Activated CD4-positive, alpha-beta memory T cell treated with anti-CD3 and anti-CD28 coated beads for 36 hours (primary cell): ENCODE results near the gene HYAL4. TPM values are rescaled to one million over a fixed set of nuclear protein-coding genes. Genes with fewer than 3 reads are reported as not detected.
A peak's percentile ranks its signal among the peaks of the same experiment; 100 is the strongest.
"Not testable (repeated sequence)": the region's sequence is repeated elsewhere in the genome, so short reads cannot be mapped to it uniquely, and the experiment has no call there.

Source experiments
- CTCF ChIA-PET: fragments of 350-600 bp; sonication (Branson Sonifier 250); formaldehyde crosslinking; loops from one replicate; lab custom pipeline; 2021; ENCODE audit warnings: antibody characterized with exemption, inconsistent platforms; lab: Charles Lee
- POLR2A ChIA-PET: fragments of 350-600 bp; sonication (Branson Sonifier 250); formaldehyde crosslinking; loops from one replicate; lab custom pipeline; 2021; ENCODE audit warnings: antibody characterized with exemption; lab: Charles Lee
- DNase-seq: peaks from one replicate; pipeline ENCODE4 v3.0.0-alpha.2; 2020
- H3K27ac Mint-ChIP-seq: one replicate; pipeline ENCODE4 v1.8.0; 2021; ENCODE audit warnings: mixed read lengths
- H3K27me3 Mint-ChIP-seq: one replicate; pipeline ENCODE4 v1.8.0; 2021; ENCODE audit warnings: mixed read lengths
- H3K36me3 Mint-ChIP-seq: one replicate; pipeline ENCODE4 v1.8.0; 2021; ENCODE audit warnings: mixed read lengths
- H3K4me1 Mint-ChIP-seq: one replicate; pipeline ENCODE4 v1.8.0; 2021; ENCODE audit warnings: low read depth, mixed read lengths
- H3K4me3 Mint-ChIP-seq: one replicate; pipeline ENCODE4 v1.8.0; 2021; ENCODE audit warnings: mild to moderate bottlenecking, mixed read lengths
- H3K9me3 Mint-ChIP-seq: one replicate; pipeline ENCODE4 v1.8.0; 2021; ENCODE audit warnings: mixed read lengths
- intact Hi-C: fragments of 100-400 bp; cut with micrococcal nuclease; formaldehyde crosslinking; loops from one replicate; pipeline ENCODE4 v1.15.1; 2023
- total RNA-seq, 2 experiments: library from RNA; stranded (reverse); gene quantifications; one replicate each; pipeline ENCODE4 v1.2.3, GENCODE V29; 2021

The HYAL4 gene
- total RNA-seq, 2 experiments from 2014 or later = 0.34 TPM; not detected in 1

DNA sequence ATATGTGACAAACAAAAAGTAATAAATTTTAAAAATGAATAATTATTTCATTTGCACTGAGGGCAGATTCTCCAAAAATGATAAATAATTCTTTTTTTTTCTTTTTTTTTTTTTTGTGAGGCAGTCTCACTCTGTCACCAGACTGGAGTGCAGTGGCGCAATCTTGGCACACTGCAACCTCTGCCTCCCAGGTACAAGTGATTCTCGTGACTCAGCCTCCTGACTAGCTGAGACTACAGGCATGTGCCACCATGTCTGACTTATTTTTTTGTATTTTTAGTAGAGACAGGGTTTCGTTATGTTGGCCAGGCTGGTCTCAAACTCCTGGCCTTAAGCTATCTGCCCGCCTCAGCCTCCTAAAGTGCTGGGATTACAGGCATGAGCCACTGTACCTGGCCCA lies 25.2 kb upstream of the HYAL4 start:
- H3K4me3 Mint-ChIP-seq, H3K27me3 Mint-ChIP-seq, DNase-seq, H3K9me3 Mint-ChIP-seq, H3K27ac Mint-ChIP-seq, intact Hi-C loops, POLR2A ChIA-PET, H3K36me3 Mint-ChIP-seq: not testable (repeated sequence)
- peaks cover 20% of the 10 kb centered on the region for H3K4me1 Mint-ChIP-seq
- CTCF ChIA-PET = interaction anchor here (0.6 kb wide), 1 partner anchor 103 kb away, joined by 3 read pairs; no protein-coding TSS in a partner anchor

GRCh38 chr7:123820864-123821263 lies 24.1 kb upstream of the HYAL4 start:
- intact Hi-C loops = no loop called here
- ChIA-PET CTCF (no interaction called here), POLR2A (no interaction called here)
- Mint-ChIP-seq H3K36me3 (no peaks in the 10 kb centered on the region), H3K9me3 (no peaks in the 10 kb centered on the region), H3K4me1 (peaks cover 21% of the 10 kb centered on the region), H3K4me3 (no peak overlapping the region), H3K27ac (no peak overlapping the region), H3K27me3 (peaks cover 4% of the 10 kb centered on the region)
- DNase-seq = no peak

- intact Hi-C loops = no loop called here
- CTCF ChIA-PET = no interaction called here
- H3K4me1 Mint-ChIP-seq = peaks cover 21% of the 10 kb centered on the region
- POLR2A ChIA-PET = no interaction called here
- peaks cover 5% of the 10 kb centered on the region for H3K27me3 Mint-ChIP-seq
- DNase-seq = no peak
- no peaks in the 10 kb centered on the region for H3K36me3 Mint-ChIP-seq
- H3K4me3 Mint-ChIP-seq = no peak overlapping the region
- no peak overlapping the region for H3K27ac Mint-ChIP-seq
- no peaks in the 10 kb centered on the region for H3K9me3 Mint-ChIP-seq
Measured at GRCh38 chr7:123821320-123821719, 23.6 kb upstream of the HYAL4 start.

DNA sequence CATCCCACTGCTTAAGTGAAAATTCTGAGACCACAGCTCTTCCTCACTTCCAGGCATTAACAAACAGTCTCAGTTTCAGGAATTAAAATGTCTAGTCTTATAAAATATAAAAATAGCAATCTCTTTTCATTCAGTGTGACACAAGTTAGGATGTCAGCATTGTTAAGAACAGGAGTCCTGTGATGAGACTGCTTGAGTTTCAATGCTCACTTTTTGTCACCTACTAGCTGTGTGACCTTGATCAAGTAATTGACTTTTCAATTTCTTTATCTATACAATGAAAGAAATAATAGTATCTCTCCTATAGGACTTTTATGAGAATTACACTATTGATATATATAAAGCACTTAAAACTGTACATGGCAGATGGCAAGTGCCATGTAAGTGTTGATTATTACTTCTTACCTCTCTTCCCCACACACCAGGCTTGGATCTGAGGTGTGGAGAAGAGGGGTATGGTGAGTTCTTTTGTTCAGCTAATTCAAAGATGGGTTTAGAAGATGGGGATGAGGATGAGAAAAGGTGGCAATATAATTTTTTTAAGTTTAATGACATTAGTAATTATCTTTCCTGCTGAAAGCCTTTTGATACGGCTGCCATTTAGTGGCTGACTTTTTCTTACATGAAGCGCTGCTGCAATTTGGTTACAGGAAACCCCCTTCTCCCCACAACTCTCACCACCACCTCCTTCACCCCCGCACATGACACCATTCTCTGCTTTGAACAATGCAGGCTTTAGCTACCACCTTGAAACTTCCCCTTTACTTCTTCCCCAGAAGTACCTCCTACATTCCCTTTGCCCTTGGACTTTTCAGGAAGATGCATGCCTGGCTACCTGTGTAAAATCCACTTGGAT lies 20.8 kb upstream of the HYAL4 start:
- no peaks in the 10 kb centered on the region for H3K9me3 Mint-ChIP-seq
- POLR2A ChIA-PET = interaction anchor here (1.2 to 1.5 kb wide), 2 partner anchors 48 to 75 kb away, joined by 3 to 4 read pairs; partner anchors contain the start of gene WASL
- no peaks in the 10 kb centered on the region for H3K36me3 Mint-ChIP-seq
- CTCF ChIA-PET = interaction anchor here (1.5 to 2.2 kb wide), 4 partner anchors 26 to 48 kb away, joined by 3 to 9 read pairs (median 8); no protein-coding TSS in a partner anchor
- H3K4me1 Mint-ChIP-seq = peaks cover 18% of the 10 kb centered on the region
- no peak overlapping the region for H3K4me3 Mint-ChIP-seq
- intact Hi-C loops = loop anchor here (1.0 kb wide), 4 partner anchors 26 to 112 kb away; partner anchors contain the start of gene WASL
- no peak overlapping the region for H3K27ac Mint-ChIP-seq
- DNase-seq = peak; percentile 81
- peaks cover 12% of the 10 kb centered on the region for H3K27me3 Mint-ChIP-seq

DNA sequence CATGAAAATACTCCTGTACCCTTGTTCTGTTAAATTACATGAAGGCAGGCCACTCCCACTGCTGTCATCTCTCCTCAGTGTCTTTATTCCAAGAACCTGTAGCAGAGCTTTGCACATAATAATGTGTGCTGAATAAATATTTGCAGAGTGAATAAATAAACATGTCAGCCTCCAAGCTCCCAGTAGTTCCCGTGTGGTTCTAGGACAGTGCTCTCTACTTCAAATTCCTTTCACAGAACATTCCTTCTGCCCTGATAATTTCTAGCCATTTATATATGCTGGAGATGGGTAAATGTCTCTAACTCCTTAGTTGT lies 20.3 kb upstream of the HYAL4 start:
- intact Hi-C loops = loop anchor here (1.0 kb wide), 4 partner anchors 26 to 112 kb away; partner anchors contain the start of gene WASL

DNA sequence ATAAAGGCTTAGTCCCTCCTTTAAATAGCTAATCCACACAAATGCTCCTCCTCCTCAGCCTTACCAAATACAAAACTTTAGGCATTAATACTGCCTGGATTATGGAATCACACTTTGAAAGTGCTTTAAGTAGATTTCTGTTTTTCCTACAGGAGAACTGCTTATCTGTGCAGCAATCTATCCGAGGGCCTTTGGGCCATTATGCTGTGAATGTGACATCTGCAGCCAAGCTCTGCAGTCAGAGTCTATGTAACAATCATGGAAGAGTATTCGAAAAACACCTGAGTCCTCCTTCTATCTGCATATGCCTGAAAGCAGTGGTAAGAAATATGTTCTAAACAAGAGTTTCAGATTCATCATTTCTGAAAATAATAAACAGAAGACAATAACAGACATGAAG lies 16.2 kb upstream of the HYAL4 start:
- intact Hi-C loops = no loop called here
- Mint-ChIP-seq H3K27ac (no peak overlapping the region), H3K9me3 (no peaks in the 10 kb centered on the region), H3K36me3 (no peaks in the 10 kb centered on the region), H3K27me3 (peaks cover 13% of the 10 kb centered on the region), H3K4me3 (no peak overlapping the region), H3K4me1 (peaks cover 10% of the 10 kb centered on the region)
- no peak for DNase-seq
- POLR2A ChIA-PET = no interaction called here
- CTCF ChIA-PET = no interaction called here

More for the DNA sequence above, 20.3 kb upstream of the HYAL4 start:
- Mint-ChIP-seq H3K4me1 (peaks cover 17% of the 10 kb centered on the region), H3K27me3 (peaks cover 11% of the 10 kb centered on the region), H3K27ac (no peak overlapping the region), H3K36me3 (no peaks in the 10 kb centered on the region), H3K9me3 (no peaks in the 10 kb centered on the region), H3K4me3 (no peak overlapping the region)
- CTCF ChIA-PET = interaction anchor here (1.6 to 2.2 kb wide), 3 partner anchors 27 to 48 kb away, joined by 7 to 9 read pairs (median 8); no protein-coding TSS in a partner anchor
- POLR2A ChIA-PET = interaction anchor here (1.2 to 1.5 kb wide), 2 partner anchors 48 to 76 kb away, joined by 3 to 4 read pairs; partner anchors contain the start of gene WASL
- no peak for DNase-seq

- H3K27ac Mint-ChIP-seq = no peak overlapping the region
- no peak overlapping the region for H3K4me3 Mint-ChIP-seq
- H3K27me3 Mint-ChIP-seq = peaks cover 12% of the 10 kb centered on the region
- DNase-seq = no peak
- intact Hi-C loops = no loop called here
- H3K36me3 Mint-ChIP-seq = no peaks in the 10 kb centered on the region
- CTCF ChIA-PET = no interaction called here
- no peaks in the 10 kb centered on the region for H3K4me1 Mint-ChIP-seq
- POLR2A ChIA-PET = no interaction called here
- peaks cover 11% of the 10 kb centered on the region for H3K9me3 Mint-ChIP-seq
Measured at GRCh38 chr7:123836656-123837055, 8.3 kb upstream of the HYAL4 start.

- H3K27me3 Mint-ChIP-seq = peaks cover 24% of the 10 kb centered on the region
- H3K4me3 Mint-ChIP-seq, intact Hi-C loops, DNase-seq, CTCF ChIA-PET, H3K4me1 Mint-ChIP-seq, POLR2A ChIA-PET, H3K36me3 Mint-ChIP-seq, H3K27ac Mint-ChIP-seq: not testable (repeated sequence)
- H3K9me3 Mint-ChIP-seq = peaks cover 11% of the 10 kb centered on the region
Measured at GRCh38 chr7:123839106-123839505, 5.9 kb upstream of the HYAL4 start.

GRCh38 chr7:123844142-123844541 lies 827 bp upstream of the HYAL4 start:
- H3K4me3 Mint-ChIP-seq, POLR2A ChIA-PET, DNase-seq, H3K36me3 Mint-ChIP-seq, H3K9me3 Mint-ChIP-seq, intact Hi-C loops, CTCF ChIA-PET, H3K27ac Mint-ChIP-seq, H3K4me1 Mint-ChIP-seq: not testable (repeated sequence)
- H3K27me3 Mint-ChIP-seq = peaks cover 24% of the 10 kb centered on the region

DNA sequence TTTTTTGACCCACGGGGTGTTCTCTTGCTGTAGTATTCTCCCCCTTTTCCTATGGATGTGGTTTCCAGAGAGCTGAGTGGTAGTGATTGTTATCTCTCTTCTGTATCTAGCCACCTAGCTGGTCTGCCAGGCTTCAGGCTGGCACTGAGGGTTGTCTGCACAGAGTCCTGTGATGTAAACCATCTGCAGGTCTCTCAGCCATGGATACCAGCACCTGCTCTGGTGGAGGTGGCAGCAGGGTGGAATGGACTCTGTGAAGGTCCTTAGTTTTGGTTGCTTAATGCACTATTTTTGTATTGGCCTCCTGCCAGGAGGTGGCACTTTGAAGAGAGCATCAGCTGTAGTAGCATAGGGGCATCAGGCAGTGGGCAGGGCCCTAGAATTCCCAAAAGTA lies 851 bp downstream of the HYAL4 start:
- ChIA-PET CTCF (no interaction called here), POLR2A (no interaction called here)
- Mint-ChIP-seq H3K27me3 (peaks cover 21% of the 10 kb centered on the region), H3K36me3 (no peaks in the 10 kb centered on the region), H3K9me3 (peaks cover under 1% of the 10 kb centered on the region), H3K27ac (no peak overlapping the region), H3K4me1 (no peaks in the 10 kb centered on the region), H3K4me3 (no peak overlapping the region)
- DNase-seq = no peak
- intact Hi-C loops = no loop called here

- ChIA-PET CTCF (interaction anchor here (0.6 to 1.3 kb wide), 2 partner anchors 19 to 1646 kb away, joined by 3 to 8 read pairs; no protein-coding TSS in a partner anchor), POLR2A (no interaction called here)
- no peaks in the 10 kb centered on the region for H3K36me3 Mint-ChIP-seq
- no peaks in the 10 kb centered on the region for H3K4me1 Mint-ChIP-seq
- no peak for DNase-seq
- H3K4me3 Mint-ChIP-seq = no peak overlapping the region
- H3K9me3 Mint-ChIP-seq = no peaks in the 10 kb centered on the region
- intact Hi-C loops = no loop called here
- H3K27ac Mint-ChIP-seq = no peak overlapping the region
- peaks cover 21% of the 10 kb centered on the region for H3K27me3 Mint-ChIP-seq
Measured at GRCh38 chr7:123846217-123846891, 1.4 kb downstream of the HYAL4 start.

GRCh38 chr7:123847868-123848267 lies 2.9 kb downstream of the HYAL4 start:
- Mint-ChIP-seq H3K27me3 (peaks cover 14% of the 10 kb centered on the region), H3K4me1 (no peaks in the 10 kb centered on the region), H3K4me3 (no peak overlapping the region), H3K27ac (no peak overlapping the region), H3K36me3 (no peaks in the 10 kb centered on the region), H3K9me3 (no peaks in the 10 kb centered on the region)
- DNase-seq = no peak
- CTCF ChIA-PET = no interaction called here
- POLR2A ChIA-PET = no interaction called here
- intact Hi-C loops = no loop called here
